Mesenteric fat pad (tissue), 1 donor: ENCODE results near the gene RRP1. TPM values are rescaled to one million over a fixed set of nuclear protein-coding genes. Genes with fewer than 3 reads are reported as not detected.
"Not testable (repeated sequence)": the region's sequence is repeated elsewhere in the genome, so short reads cannot be mapped to it uniquely, and the experiment has no call there.

Experiments used
- DNase-seq: peaks from one replicate; pipeline ENCODE4 v3.0.0-alpha.2; 2020; ENCODE audit warnings: low spot score
- total RNA-seq: library from RNA; stranded (reverse); fragmentation: NEBNext Ultra II Directional; extraction: Animal tissue kit (Norgen Biotek cat#: 25700); gene quantifications from one replicate; pipeline ENCODE4 v1.2.1, GENCODE V29; 2021
- donor health status: DM: yes; HTN: yes; CAD: no.

Gene RRP1
- total RNA-seq, 1 donor from 2014 or later = 29.8 TPM

DNA sequence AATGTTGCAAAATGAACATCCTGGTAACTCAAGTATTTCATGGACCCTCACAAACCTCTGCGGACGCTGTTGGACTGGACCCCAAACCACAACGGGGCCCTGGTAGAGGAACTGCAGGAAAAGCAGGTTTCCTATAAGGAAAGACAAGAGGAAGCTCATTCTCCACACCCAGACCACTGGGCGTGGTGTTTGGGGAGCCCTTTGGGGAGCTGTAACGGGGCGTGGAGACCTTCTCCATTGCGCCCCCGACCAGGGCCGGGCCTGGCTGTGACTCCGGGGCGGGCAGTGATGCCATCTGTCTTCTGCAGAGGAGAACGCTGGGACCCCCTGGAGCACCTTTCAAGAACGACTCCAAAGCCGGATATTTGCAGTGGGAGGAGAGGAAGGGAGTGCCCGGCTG lies 45.7 kb downstream of the RRP1 start:
- DNase-seq = no peak

DNA sequence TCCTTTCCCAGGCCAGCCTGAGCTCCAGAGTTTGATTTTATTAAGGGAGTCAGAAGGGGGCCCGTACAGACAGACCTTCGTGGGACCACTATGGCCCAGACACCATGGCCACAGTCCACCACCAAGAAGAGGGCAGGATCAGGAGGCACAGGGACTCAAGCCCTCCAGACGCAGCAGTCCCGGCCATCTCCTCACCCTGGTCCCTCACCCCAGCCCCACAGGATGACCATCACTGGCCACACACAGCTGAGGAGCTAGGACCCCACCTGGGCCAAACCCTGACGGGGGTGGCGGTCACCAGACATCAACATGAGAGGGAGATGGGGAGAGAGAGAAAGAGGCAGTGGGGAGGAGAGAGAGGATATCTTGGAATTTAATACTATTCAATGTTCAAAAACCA lies 46.5 kb downstream of the RRP1 start:
- no peak for DNase-seq

DNA sequence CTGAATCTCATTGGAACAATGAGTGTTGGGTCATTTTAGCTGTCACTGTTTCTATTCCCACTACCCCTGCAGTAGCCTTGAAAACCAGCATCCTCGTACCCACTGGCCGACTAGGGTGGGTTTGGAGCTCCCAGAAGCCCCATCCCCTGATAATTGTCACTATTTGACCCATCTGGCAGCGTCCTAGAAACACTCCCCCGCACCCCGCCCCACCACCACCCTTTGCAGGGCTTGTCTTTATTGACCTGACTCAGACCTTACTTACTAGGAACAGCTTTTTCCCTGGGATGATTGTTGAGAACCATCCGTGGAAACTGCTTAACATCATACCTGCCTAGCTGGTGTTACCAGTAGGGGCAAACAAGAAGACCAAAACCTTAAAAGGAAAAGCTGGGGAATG lies 47.2 kb downstream of the RRP1 start:
- DNase-seq = no peak

DNA sequence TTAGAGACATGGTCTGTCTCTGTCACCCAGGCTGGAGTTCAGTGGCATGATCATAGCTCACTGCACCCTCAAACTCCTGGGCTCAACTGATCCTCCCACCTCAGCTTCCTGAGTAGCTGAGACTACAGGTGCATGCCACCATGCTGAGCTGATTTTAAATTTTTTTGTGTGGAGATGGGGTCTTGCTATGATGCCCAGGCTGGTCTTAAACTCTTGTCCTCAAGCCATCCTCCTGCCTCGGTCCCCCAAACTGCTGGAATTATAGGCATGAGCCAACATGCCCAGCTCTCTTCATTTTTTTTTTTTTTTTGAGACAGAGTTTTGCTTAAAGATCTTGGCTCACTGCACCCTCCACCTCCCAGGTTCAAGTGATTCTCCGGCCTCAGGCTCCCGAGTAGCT lies 50.9 kb downstream of the RRP1 start:
- DNase-seq = no peak

DNA sequence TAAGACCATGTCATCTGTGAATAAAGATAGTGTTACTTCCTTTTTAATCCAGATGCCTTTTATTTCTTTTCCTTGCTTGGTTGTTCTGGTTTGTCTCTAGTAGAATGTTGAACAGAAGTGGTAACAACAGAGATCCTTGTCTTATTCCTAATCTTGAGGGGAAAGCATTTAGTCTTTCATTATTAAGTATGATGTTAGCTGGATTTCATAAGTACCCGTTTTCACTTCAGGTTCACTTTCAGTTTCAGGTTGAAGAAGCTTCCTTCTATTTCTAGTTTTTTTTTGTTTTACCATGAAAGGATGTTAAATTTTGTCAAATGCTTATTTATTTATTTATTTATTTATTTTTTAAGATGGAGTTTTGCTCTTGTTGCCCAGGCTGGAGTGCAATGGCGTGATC lies 53.4 kb downstream of the RRP1 start:
- no peak for DNase-seq

DNA sequence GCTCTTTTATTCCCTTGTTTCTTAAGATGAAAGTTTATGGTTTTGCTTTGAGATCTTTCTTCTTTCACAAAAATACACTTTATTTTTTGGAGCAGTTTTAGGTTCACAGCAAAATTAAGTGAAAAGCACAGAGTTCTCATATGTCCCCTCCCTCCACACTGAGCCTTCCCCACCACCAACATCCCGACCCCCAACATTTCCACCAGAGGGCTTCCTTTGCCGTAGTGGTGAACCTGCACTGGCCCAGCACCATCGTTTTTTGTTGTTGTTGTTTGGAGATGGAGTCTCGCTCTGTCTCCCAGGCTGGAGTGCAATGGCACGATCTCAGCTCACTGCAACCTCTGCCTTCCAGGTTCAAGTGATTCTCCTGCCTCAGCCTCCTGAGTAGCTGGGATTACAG lies 55.5 kb downstream of the RRP1 start:
- DNase-seq = not testable (repeated sequence)

DNA sequence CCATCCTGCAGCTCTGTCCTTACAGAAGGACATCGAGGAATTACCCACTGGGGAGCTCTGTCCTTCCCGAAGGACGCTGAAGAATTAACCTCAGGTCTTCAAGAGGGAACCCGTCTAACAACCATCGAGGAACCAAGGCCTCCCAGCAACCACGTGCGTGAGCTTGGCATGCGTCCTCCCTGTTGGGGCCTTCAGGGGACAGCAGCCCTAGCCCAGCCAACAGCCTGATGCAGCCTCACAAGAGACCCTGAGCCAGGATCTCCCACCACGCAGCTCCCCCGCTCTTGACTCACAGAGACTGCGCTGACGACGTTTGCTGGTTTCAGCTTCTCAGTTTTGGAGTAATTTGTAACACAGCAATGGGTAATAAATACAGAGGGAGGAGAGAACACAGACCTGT lies 56.0 kb downstream of the RRP1 start:
- DNase-seq = no peak

DNA sequence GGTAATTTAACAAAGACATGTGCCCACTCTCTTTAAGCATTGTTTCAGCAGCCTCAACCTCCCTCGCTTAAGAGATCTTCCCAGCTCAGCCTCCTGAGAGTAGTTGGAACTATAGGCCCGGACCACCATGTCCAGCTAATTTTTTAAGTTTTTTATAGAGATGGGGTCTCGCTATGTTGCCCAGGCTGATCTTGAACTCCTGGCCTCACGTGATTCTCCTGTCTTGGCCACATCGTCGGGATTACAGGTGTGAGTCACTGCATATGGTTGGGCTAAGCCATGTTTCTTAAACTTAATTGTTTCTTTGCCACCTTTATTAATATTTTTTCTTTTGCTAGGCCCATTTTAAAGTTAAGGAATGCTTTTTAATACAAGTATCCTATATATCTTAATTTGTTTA lies 57.1 kb downstream of the RRP1 start:
- no peak for DNase-seq

DNA sequence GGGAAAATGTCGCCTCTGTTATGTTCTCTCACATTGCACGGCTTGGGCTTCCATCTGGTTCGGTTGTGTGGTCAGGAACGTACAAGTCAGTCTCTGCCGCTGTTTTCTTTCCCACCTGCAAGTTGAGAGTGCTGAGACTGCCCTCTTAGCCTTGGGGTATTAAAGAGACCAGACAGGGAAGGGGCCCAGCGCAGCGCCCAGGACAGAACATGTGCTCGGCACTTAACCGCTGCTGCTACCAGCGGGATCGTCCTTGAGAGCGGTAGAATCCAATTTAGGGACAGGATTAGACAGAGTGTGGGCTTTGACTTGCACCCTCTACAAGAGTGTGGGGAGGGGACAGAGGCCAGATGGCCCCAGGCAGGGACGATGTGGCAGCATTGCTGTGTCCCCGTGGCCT lies 57.9 kb downstream of the RRP1 start:
- no peak for DNase-seq

DNA sequence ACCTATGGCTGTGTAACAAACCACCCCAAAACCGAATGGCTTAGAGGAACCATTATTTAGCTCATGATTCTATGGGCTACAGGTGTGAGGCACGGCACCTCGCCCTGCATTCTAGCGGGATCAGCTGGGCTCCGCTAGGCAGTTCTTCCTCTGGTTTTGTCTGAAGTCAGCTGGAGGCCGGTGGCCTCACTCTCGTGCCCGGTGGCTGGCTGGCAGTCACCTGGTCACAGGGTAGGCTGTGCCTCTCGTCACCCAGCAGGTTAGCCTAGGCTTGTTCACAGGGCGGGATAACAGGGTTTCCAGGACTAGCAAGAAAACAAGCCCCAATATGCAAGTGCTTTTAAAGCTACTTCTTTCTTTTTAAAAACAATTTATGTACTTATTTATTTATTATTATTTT lies 59.4 kb downstream of the RRP1 start:
- DNase-seq = no peak

DNA sequence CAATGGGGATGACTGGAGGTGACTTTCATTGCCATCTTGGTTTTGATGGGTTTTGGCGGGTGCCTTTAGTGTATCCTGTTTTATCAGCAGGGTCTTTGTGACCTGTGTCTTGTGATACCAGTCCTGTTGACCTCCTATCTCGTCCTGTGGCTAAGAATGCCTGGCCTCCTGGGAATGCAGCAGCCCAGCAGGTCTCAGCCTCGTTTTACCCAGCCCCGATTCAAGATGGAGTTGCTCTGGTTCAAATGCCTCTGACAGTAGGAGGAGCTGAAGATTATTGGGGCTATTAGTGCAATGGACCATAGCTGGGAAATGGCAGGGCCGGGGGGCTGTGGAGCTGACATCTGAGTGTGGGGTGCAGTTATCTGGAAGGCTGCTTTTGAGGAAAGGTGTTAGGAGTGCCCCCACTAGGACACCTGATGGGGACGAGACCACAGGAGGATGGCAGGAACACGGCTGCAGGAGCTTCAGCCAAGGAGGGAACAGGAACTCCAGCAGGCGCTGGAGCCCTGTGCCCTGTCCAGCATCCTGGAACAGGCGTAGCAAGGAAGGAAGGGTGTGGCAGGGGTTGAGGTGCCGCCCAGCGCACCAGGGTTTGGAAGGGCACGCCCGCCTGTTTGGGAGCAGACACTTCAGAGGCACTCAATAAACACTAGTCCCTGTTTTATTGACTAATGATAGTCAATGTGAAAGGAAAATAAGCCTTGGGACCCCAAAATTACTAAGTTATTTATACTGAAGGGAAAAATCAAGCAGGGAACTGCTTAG lies 60.3 kb downstream of the RRP1 start:
- DNase-seq = no peak

DNA sequence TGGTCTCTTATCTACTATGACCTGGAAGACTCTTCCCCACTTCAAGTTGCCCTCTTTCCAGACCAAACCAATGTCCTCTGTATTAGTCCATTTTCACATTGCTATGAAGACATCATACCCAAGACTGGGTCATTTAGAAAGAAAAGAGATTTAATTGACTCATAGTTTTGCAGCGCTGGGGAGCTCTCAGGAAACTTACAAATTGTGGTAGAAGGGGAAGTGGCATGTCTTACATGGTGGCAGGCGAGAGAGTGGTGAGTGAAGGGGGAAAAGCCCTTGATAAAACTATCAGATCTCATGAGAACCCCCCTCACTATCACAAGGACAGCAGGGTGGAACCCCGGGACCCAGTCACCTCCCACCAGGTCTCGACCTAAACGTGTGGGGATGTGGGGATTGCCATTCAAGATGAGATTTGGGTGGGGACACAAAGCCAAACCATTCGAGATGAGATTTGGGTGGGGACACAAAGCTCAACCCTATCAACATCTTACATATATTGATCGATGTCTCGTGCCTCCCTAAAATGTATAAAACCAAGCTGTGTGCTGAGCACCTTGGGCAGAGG lies 61.4 kb downstream of the RRP1 start:
- DNase-seq = no peak

DNA sequence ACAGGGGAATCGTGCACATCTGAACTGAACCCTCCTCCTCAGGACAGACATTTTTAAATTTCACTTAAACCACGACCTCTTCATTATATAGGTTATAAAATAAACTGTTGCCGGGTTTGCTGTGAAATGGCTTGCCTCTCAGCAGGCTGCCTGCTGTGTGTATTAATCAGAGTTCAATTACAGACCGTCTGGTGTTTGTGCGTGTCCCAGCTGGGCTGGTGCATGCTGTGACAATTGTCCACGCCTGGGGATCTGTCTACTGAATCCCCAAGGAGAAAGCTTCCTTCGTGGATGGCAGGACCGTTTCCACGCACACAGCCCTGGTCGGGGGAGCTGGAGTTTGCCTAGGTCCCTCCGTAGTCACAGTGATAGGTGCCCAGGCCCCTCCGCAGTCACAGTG lies 62.2 kb downstream of the RRP1 start:
- DNase-seq = no peak

DNA sequence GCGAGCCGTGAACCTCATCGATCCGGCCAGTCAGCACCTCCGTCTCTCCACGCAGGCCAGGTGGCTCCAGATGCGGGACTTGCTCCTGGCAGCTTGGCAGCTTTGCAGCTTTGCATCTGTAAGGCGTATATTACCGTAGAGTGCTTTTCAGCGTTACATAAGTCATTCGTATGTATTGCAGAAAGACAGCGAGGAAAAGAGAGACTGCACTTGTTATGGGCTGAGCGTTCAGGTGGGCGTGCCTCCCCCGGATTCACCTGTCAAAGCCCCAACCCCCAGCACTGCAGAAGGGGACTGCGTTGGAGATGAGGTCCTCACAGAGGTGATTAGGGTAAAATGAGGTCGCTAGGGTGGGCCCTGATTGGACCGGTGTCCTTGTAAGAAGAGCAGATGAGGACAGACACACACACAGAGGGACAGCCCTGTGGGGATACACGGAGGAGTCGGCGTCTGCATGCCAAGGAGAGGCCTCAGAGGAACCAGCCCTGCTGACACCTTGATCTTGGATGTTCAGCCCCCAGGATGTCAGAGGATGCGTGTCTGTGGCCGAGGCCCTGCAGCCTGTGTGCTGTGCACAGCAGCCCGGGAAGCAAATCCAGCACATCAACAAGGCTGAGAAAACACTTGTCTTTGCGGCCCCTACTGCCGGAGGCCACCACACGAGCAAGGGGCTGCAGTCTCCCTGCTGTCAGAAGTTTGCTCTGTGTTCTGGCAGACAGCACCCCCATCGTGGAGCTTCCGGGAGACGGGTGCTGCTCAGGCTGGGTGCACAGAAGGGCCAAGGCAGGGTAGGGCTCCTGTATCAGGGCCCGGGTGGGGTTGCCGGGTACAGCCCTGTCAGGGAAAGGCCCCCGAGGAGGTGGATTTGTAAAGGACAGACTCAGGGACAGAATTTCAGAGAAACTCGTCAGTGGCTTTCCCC lies 64.7 kb downstream of the RRP1 start:
- no peak for DNase-seq

Other genes with a start within 250 kb of the RRP1 start
- gene HSF2BP, start 130.1 kb upstream of the RRP1 start, total RNA-seq = 0.26 TPM
- 24.3 TPM for gene RRP1B, start 130.0 kb upstream of the RRP1 start, total RNA-seq
- 261 TPM for gene PDXK, start 70.4 kb upstream of the RRP1 start, total RNA-seq
- 84.9 TPM for gene CSTB, start 13.3 kb upstream of the RRP1 start, total RNA-seq
- gene AGPAT3, start 75.6 kb downstream of the RRP1 start, total RNA-seq = 79.2 TPM
- gene TRAPPC10, start 222.7 kb downstream of the RRP1 start, total RNA-seq = 44.4 TPM